Activated CD4-positive, alpha-beta memory T cell treated with anti-CD3 and anti-CD28 coated beads, Interleukin-2, amount 10 ng/mL, durations not matched to agents 7 days and 5 days (primary cell): ENCODE data around the gene ATP8B3. TPM values are rescaled to one million over a fixed set of nuclear protein-coding genes. Genes with fewer than 3 reads are reported as not detected.

Experiments
- CTCF ChIA-PET: fragments of 350-600 bp; sonication (Branson Sonifier 250); formaldehyde crosslinking; loops from one replicate; lab custom pipeline; 2021; ENCODE audit warnings: antibody characterized with exemption, inconsistent platforms; lab: Charles Lee
- POLR2A ChIA-PET: fragments of 350-600 bp; sonication (Branson Sonifier 250); formaldehyde crosslinking; loops from one replicate; lab custom pipeline; 2021; ENCODE audit warnings: antibody characterized with exemption; lab: Charles Lee
- DNase-seq: peaks from one replicate; pipeline ENCODE4 v3.0.0-alpha.2; 2020
- H3K27ac Mint-ChIP-seq: one replicate; pipeline ENCODE4 v1.8.0; 2021; ENCODE audit warnings: mild to moderate bottlenecking, mixed read lengths
- H3K27me3 Mint-ChIP-seq: one replicate; pipeline ENCODE4 v1.8.0; 2021; ENCODE audit warnings: mixed read lengths
- H3K36me3 Mint-ChIP-seq: one replicate; pipeline ENCODE4 v1.8.0; 2021; ENCODE audit warnings: low read depth, mixed read lengths
- H3K4me1 Mint-ChIP-seq: one replicate; pipeline ENCODE4 v1.8.0; 2021; ENCODE audit warnings: mixed read lengths
- H3K4me3 Mint-ChIP-seq: one replicate; pipeline ENCODE4 v1.8.0; 2021; ENCODE audit warnings: mild to moderate bottlenecking, mixed read lengths
- H3K9me3 Mint-ChIP-seq: one replicate; pipeline ENCODE4 v1.8.0; 2021; ENCODE audit warnings: mixed read lengths
- total RNA-seq, 2 experiments: library from RNA; stranded (reverse); gene quantifications; one replicate each; pipeline ENCODE4 v1.2.3, GENCODE V29; 2021

The ATP8B3 gene
- total RNA-seq, 2 experiments from 2014 or later = 22.5 to 23.3 TPM

DNA sequence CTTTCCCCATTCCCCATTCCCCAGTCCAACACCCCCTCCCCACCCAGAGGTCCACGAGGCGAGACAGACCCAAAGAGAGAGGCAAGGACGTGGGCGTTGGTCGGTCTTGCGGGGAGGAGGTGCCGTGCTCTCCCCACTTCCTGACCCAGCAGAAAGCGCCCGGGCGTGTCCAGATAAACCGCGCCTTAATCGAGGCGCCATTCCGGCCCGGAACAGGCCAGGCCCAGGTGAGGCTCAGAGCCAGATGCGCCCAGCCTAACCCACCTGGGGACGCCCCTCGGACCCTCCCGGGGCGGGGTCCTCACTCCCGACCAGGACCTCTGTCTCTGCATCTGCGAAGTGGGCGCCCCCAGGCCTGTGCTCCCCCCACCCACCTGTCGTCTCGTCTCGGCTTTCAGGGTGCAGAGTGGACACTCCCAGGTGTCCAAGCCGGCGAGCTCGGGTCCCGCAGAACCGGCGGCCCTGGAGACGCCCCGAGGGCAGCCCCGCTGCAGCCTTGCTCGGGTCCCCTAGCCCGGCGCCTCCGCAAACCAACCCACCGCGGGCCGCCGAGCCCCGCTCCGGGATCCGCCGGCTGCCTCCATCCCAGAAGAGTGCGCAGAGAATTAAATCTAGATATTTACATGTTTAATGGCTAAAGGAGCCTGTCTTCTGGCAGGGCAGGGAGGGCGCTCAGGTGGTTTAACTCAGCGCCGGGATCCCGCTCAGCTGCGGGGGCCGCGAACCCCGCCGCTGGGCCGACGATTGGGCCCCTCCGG is 63.8 kb downstream of the ATP8B3 start:
- ChIA-PET POLR2A (no interaction called here), CTCF (interaction anchor here (0.6 kb wide), 1 partner anchor 1551 kb away, joined by 4 read pairs; no protein-coding TSS in a partner anchor)
- peak; percentile 50 for DNase-seq
- Mint-ChIP-seq H3K27me3 (peaks cover 52% of the 10 kb centered on the region), H3K4me3 (peak overlapping the region; percentile 26), H3K27ac (no peak overlapping the region), H3K9me3 (no peaks in the 10 kb centered on the region), H3K4me1 (peaks cover 20% of the 10 kb centered on the region), H3K36me3 (no peaks in the 10 kb centered on the region)

DNA sequence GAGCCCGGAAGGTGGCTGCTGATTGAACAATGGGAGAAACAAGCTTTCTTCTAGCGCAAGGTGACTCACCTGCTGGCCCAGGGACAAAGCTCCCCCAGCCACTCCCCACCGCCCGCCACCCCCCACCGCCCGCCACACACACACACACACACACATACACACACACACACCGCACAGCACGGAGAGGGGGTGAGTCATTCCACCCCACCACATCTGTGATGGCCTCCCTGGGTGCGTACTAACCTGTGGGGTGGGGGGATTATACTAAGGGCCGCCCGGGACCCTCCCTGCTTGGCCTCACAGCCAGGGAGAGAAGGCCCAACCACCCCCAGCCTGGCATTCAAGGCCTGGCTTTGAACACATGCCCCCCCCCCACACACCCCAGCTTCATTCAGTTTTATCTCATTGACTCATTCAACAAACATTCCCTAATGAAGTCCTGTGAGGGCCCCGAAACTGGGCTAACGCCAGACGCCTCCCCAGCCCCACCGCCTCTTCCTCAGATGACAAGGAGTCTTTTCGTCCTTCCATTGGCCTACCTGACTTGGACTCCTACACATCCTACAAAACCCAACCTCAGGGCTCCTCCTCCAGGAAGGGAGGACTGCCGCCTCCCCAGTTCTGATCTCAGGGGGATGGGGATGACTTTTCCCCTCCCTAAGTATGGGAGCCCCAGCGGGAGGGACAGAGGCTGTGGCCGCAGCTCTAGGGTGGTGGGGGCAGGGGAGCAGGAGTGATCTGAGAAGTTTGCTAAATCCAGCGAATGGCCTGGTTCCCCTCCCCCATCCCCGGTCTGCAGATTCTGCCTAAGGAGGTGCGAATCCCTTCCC is 64.6 kb downstream of the ATP8B3 start:
- peaks cover 20% of the 10 kb centered on the region for H3K4me1 Mint-ChIP-seq
- H3K36me3 Mint-ChIP-seq = no peaks in the 10 kb centered on the region
- POLR2A ChIA-PET = no interaction called here
- H3K4me3 Mint-ChIP-seq = peak overlapping the region; percentile 26
- no peak overlapping the region for H3K27ac Mint-ChIP-seq
- peaks cover 47% of the 10 kb centered on the region for H3K27me3 Mint-ChIP-seq
- DNase-seq = peak; percentile 66
- no peaks in the 10 kb centered on the region for H3K9me3 Mint-ChIP-seq
- CTCF ChIA-PET = interaction anchor here (0.6 to 1.9 kb wide), 3 partner anchors 17 to 1551 kb away, joined by 4 to 9 read pairs (median 4); no protein-coding TSS in a partner anchor

DNA sequence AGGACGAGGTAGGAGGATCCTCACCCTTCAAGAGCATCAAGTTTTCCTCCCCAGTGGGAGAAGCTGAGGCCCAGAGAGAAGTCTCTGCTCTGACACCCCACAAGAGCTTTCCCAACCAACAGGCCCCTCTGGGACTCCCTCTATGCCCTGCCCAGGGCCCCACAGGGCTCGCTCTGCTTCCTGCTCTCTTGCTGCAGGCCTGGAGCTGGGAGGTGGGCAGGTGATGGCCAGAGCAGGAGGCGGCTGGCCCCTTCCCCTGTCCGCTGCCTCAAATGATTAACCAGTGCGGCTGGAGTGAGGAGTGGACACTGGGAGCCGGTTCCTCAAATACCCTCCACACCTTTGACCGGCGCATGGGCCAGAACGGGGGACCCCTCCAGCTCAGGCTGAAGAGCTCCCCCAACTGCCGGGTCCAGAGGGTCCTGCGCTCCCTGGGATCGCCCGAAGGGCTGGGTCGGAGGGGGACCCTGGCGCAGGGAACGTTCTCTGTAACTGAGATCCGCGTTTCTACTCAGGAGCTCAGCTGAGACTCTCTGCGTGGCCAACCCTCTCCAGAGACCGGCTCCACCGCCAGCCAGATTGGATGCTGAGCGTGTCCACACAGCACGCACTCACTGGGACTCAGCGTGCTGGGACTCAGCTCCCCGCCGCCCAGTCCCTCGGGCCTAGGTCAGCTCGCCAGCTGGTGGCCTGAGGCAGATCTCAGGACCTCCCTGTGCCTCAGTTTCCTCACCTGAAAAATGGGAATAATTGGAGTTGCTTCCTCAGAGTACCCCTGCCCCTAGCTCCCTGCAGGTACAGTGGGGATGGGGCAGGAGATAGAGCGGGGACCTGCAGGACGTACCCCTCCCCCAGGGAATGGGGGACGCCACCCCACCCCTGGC is 65.4 kb downstream of the ATP8B3 start:
- no peaks in the 10 kb centered on the region for H3K9me3 Mint-ChIP-seq
- H3K27ac Mint-ChIP-seq = no peak overlapping the region
- DNase-seq = no peak
- no peak overlapping the region for H3K4me3 Mint-ChIP-seq
- H3K4me1 Mint-ChIP-seq = peaks cover 20% of the 10 kb centered on the region
- no peaks in the 10 kb centered on the region for H3K36me3 Mint-ChIP-seq
- peaks cover 39% of the 10 kb centered on the region for H3K27me3 Mint-ChIP-seq
- CTCF ChIA-PET = interaction anchor here (1.6 to 1.9 kb wide), 2 partner anchors 17 to 74 kb away, joined by 4 to 9 read pairs; no protein-coding TSS in a partner anchor
- POLR2A ChIA-PET = no interaction called here

DNA sequence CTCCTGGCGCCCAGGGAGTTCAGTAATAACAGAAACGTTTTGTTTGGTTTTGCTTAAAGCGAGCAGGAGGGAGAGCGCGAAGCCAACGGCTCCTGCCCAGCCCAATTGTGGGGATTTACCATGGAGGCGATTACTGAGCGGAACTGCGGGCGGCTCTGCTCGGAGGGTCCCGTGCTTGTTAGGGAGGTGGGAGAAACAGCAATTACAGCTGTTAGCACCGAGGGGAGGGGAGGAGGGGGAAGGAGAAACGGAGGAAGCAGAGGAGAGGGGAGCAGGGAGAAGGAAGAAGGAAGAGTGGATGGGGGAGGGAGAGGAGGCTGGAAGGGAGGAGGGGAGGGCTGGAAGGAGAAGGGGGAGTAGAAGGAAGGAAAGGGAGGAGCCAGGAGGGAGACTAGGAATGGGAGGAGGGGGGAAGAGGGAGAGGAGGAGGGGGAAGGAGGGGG is 66.5 kb downstream of the ATP8B3 start:
- Mint-ChIP-seq H3K27me3 (peaks cover 29% of the 10 kb centered on the region), H3K27ac (no peak overlapping the region), H3K9me3 (no peaks in the 10 kb centered on the region), H3K4me3 (no peak overlapping the region), H3K4me1 (peaks cover 20% of the 10 kb centered on the region), H3K36me3 (no peaks in the 10 kb centered on the region)
- no peak for DNase-seq
- CTCF ChIA-PET = no interaction called here
- POLR2A ChIA-PET = no interaction called here

DNA sequence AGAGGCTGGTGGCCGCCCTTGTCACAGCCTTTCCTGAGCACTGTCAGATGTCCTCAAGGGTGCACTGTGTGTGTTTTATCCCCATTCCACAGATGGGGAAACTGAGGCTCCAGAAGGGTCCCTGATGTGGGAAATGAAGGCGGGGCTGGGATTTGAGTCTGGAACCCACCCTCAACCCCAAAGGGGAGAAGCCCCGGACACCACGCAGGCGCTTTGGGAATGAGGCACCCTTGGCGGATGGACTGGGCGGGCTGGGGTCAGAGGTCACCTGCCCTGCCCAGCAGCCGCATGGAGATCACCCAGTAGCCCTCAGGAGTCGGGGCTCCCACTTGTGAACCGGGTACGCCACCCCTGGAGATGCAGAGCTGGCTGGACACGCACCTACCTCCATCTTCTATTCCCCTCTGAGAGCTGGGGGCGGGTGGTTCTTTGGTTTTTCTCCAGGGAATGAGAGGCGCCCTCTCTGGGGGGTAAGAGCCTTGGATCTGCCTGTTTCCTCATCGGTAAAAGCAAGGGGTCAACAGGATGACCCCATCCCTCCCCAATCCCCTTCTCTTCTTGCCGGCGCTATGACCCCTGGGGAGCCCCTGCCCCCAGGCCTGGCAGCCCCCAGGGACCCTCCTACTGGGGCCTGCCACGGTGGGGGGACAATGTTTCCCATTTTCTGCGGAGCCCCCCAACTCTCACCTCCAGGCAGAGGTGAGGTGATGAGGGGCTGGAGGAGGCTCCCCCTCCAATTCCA is 67.1 kb downstream of the ATP8B3 start:
- Mint-ChIP-seq H3K27me3 (peaks cover 26% of the 10 kb centered on the region), H3K36me3 (no peaks in the 10 kb centered on the region), H3K4me1 (peaks cover 18% of the 10 kb centered on the region), H3K4me3 (no peak overlapping the region), H3K27ac (no peak overlapping the region), H3K9me3 (no peaks in the 10 kb centered on the region)
- no peak for DNase-seq
- CTCF ChIA-PET = no interaction called here
- POLR2A ChIA-PET = no interaction called here

DNA sequence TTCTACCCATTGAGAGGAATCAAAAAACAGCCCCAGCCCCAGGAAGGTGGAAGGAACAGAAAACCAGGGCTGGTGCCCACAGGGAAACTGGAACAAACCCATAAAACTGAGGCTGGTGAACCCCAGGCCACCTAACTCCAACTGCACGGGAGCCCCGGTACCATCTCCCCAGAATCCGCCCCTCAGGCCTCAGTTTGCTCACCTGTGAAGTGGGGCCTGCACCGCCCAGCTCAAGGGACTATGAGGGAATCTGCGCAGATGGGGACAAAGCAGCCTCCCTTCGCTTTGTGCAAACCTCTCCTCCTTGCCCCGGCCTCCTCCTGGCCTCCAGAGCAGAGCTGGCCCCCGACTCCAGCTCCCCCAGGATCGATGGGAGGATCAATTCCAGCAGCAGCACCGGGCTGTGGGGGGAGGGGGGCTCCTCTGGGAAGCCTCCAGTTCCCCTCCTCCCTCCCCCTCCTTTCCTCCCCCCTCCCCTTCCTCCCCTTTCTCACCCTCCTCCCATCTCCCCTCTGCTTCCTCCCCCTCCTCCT is 67.9 kb downstream of the ATP8B3 start:
- CTCF ChIA-PET = no interaction called here
- Mint-ChIP-seq H3K9me3 (no peaks in the 10 kb centered on the region), H3K4me1 (peaks cover 17% of the 10 kb centered on the region), H3K36me3 (no peaks in the 10 kb centered on the region), H3K4me3 (no peak overlapping the region), H3K27me3 (peaks cover 24% of the 10 kb centered on the region), H3K27ac (no peak overlapping the region)
- POLR2A ChIA-PET = no interaction called here
- no peak for DNase-seq

DNA sequence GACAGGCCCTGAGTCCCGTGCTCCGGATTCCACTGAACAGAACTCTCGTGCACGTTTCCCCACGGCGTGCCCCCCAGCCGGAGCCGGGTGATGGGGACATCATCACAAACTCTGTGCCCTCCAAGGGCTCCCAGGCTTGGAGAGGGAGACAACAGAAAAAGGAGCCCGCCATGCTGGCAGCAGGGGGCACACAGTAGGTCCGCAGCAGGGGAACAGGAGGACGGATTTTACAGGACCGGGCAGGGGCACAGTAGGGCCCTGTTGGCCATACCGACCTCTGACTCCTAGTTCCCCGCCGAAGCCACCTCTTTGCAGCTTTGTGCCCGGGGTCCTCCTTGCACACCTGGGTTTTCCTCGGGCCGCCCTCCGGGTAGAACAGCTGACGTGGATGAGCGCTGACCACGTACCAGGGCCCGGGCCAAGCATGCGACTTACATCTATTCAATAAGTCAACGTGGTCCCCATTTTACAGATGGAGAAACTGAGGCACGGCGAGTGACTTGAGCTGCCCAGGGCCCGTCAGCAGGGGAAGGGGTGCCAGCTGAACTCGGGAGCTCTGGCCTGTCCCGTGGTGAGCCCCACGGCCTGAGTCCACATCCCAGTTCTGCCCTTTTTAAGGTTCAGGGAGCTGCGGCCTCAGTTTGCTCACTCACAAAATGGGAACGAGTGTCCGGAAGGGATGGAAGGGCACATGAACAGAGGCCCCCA is 68.9 kb downstream of the ATP8B3 start:
- Mint-ChIP-seq H3K36me3 (no peaks in the 10 kb centered on the region), H3K4me3 (no peak overlapping the region), H3K9me3 (no peaks in the 10 kb centered on the region), H3K27ac (no peak overlapping the region), H3K27me3 (peaks cover 24% of the 10 kb centered on the region), H3K4me1 (peaks cover 16% of the 10 kb centered on the region)
- POLR2A ChIA-PET = no interaction called here
- CTCF ChIA-PET = no interaction called here
- no peak for DNase-seq

DNA sequence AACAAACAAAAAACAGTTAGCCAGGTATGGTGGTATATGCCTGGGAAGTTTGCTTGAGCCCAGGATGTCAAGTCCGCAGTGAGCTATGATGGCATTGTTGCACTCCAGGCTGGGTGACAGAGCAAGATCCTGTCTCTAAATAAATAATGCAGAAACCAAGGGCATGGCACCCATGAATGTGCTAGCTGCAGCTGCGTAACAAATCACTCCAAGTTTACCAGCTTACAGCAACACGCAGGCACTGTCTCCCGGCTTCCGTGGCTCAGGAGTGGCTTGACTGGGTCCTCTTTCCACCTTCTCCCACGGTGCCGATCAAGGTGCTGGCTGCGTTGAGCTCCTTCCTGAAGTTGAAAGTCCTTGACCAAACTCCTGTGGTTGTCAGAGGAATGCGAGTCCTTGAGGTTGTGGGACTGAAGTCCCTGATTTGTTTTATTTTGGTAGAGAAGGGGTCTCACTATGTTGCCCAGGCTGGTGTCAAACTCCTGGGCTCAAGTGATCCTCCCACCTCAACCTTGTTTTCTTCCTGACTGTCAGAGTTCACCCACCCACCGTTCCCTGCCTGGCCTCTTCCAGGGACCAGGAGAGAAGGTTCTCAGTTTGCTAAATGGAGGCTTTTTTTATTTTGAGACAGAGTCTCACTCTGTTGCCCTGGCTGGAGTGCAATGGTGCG is 72.0 kb downstream of the ATP8B3 start:
- Mint-ChIP-seq H3K4me1 (no peaks in the 10 kb centered on the region), H3K4me3 (no peak overlapping the region), H3K27ac (no peak overlapping the region), H3K36me3 (no peaks in the 10 kb centered on the region), H3K27me3 (peaks cover 10% of the 10 kb centered on the region), H3K9me3 (no peaks in the 10 kb centered on the region)
- POLR2A ChIA-PET = interaction anchor here (1.0 kb wide), 1 partner anchor 14 kb away, joined by 3 read pairs; no protein-coding TSS in a partner anchor
- no peak for DNase-seq
- CTCF ChIA-PET = no interaction called here

DNA sequence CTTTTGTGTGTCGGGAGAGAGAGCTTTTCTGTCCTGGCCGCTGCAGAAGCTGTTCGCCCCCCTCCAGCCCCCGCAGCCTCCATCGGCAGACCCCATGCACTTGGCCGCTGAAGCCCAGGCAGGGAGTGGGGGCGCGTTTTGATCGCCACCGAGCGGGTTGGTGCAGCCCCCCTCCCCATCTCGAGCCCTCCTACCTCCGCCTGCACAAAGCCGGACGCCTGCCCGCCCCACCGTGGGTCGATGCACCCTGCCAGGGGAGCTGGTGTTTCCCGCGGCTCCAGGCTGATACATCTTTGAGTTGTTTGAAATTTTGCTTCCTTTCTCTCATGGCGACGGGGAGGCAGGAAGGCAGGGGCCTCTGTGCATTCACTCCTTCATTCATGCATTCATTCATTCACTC is 75.1 kb downstream of the ATP8B3 start:
- Mint-ChIP-seq H3K27me3 (peaks cover 22% of the 10 kb centered on the region), H3K36me3 (no peaks in the 10 kb centered on the region), H3K9me3 (no peaks in the 10 kb centered on the region), H3K4me1 (no peaks in the 10 kb centered on the region), H3K27ac (no peak overlapping the region), H3K4me3 (no peak overlapping the region)
- DNase-seq = no peak
- CTCF ChIA-PET = no interaction called here
- POLR2A ChIA-PET = no interaction called here

DNA sequence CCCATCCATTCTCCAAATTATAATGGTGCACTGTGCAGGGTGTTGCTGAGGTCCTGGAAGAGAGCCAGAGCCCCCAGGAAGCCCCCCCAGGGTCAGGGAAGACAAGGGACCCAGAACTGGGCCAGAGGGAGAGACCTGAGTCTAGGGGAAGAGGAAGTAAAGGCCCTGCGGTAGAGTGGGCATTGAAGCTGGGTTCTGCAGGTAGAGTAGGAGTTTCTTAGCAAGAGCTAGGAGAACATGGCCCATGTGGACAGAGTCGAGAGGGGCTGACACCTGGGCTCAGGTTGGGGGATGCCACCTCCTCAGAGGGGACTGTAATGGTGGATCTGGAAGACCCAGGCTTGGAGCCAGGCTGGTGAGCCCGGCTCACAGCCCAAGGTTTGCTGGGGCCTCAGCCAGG is 75.8 kb downstream of the ATP8B3 start:
- no peak for DNase-seq
- Mint-ChIP-seq H3K4me1 (no peaks in the 10 kb centered on the region), H3K9me3 (no peaks in the 10 kb centered on the region), H3K27ac (no peak overlapping the region), H3K4me3 (no peak overlapping the region), H3K36me3 (no peaks in the 10 kb centered on the region), H3K27me3 (peaks cover 24% of the 10 kb centered on the region)
- ChIA-PET CTCF (no interaction called here), POLR2A (no interaction called here)

DNA sequence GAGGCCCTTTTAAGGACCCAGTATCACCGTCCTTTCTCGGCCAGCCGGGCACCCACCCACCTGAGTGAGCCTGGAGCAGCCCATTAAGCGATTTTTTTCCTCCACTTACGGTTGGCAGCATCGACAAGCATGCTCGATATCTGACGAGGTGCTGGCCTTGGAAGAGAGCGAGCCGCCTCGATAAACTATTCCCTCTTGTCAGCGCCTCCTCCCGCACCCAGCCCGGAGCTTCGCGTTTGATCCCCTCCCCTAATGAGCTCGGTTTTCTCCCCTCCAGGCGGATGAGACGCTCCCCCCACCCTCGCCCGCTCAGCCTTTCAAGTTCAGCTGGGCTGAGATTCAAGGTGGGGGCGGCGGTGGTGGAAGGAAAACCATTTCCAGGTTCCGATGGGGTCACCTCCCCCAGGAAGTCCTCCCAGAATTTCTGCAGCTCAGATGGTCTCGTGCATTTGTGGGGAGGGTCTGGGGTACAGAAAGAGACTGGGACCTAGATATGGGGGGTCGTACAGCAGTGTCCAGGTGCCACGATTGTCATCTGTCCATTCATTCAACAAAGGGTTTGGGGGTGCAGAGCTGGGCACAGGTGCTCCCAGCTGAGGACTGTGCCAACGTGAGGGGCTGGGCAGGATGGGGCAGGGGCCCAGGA is 77.6 kb downstream of the ATP8B3 start:
- no peaks in the 10 kb centered on the region for H3K9me3 Mint-ChIP-seq
- H3K27me3 Mint-ChIP-seq = peaks cover 20% of the 10 kb centered on the region
- H3K27ac Mint-ChIP-seq = no peak overlapping the region
- no peaks in the 10 kb centered on the region for H3K4me1 Mint-ChIP-seq
- H3K36me3 Mint-ChIP-seq = no peaks in the 10 kb centered on the region
- ChIA-PET POLR2A (no interaction called here), CTCF (no interaction called here)
- no peak for DNase-seq
- H3K4me3 Mint-ChIP-seq = no peak overlapping the region
